DMS79 (cell line): Measurements from ENCODE around the gene PDE4C.

Experiments
- DNase-seq: peaks from one replicate; lab custom pipeline; 2025; lab: John Stamatoyannopoulos, UW

PDE4C gene

GRCh38 chr19:18225702-18226468, at the start of gene PDE4C:
PDE4C (minus strand) TSS chr19:18226438; CDS start chr19:18226415, 23 bp downstream.
- DNase-seq = no peak

- no peak for DNase-seq
Observed at GRCh38 chr19:18274781-18275356, 48.6 kb upstream of the PDE4C start.

- no peak for DNase-seq
Observed at GRCh38 chr19:18274219-18274780, 48.1 kb upstream of the PDE4C start, which contains the start of gene IQCN. IQCN (minus strand) TSS chr19:18274452; CDS start chr19:18269478, 4,974 bp downstream.

GRCh38 chr19:18273561-18274218, 47.5 kb upstream of the PDE4C start:
- no peak for DNase-seq

- no peak for DNase-seq
Observed at GRCh38 chr19:18271433-18271841, 45.2 kb upstream of the PDE4C start.

GRCh38 chr19:18270326-18270725, 44.1 kb upstream of the PDE4C start:
- DNase-seq = no peak

- no peak for DNase-seq
Observed at GRCh38 chr19:18269070-18269723, 43.0 kb upstream of the PDE4C start.

GRCh38 chr19:18266771-18267686, 40.8 kb upstream of the PDE4C start:
- no peak for DNase-seq

GRCh38 chr19:18265582-18265981, 39.3 kb upstream of the PDE4C start:
- DNase-seq = no peak

- DNase-seq = no peak
Observed at GRCh38 chr19:18264971-18265540, 38.8 kb upstream of the PDE4C start.

- DNase-seq = no peak
Observed at GRCh38 chr19:18264137-18264854, 38.1 kb upstream of the PDE4C start.

- DNase-seq = no peak
Observed at GRCh38 chr19:18263324-18264136, 37.3 kb upstream of the PDE4C start.

- DNase-seq = no peak
Observed at GRCh38 chr19:18262917-18263316, 36.7 kb upstream of the PDE4C start.

GRCh38 chr19:18262144-18262543, 35.9 kb upstream of the PDE4C start:
- no peak for DNase-seq

GRCh38 chr19:18261474-18261873, 35.2 kb upstream of the PDE4C start:
- no peak for DNase-seq

- DNase-seq = no peak
Observed at GRCh38 chr19:18259893-18260292, 33.7 kb upstream of the PDE4C start.

- no peak for DNase-seq
Observed at GRCh38 chr19:18257503-18258470, 31.5 kb upstream of the PDE4C start.
